NOMO-1 treated with dmso at 0.1 percent for 144 hours (cell line): Measurements from ENCODE around the gene SFI1.

Experiments used
- DNase-seq: peaks from one replicate; lab custom pipeline; 2025; ENCODE audit not compliant: unreplicated experiment; lab: John Stamatoyannopoulos, UW

The SFI1 gene

DNA sequence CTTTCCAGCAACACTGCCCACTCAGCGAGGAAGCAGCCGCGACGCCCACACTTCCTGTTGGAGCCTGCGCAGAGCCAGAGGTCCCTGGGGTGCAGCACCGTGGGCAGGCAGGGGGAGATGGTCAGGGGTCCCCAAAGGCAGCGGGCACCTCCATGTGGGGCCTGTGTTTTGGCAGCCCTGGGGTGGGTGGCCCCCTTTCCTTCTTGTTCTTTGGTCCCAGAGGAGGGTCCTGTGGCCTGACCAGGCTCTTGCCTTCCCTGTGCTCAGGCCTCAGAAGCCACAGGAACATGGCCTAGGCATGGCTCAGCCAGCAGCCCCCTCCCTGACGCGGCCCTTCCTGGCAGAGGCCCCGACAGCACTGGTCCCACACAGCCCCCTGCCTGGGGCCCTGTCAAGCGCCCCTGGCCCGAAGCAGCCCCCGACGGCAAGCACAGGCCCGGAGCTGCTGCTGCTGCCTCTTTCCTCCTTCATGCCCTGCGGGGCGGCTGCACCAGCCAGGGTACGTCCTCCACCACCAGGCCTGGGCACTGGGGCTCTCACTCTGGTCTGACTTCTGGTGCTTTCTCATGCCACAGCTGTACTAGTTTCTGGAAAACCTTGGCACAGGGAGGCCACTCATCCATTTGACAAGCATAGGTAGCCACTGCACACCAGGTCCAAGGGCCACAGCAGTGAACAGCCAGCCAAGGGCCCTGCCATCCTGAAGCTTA lies 118.6 kb downstream of the SFI1 start:
- no peak for DNase-seq

DNA sequence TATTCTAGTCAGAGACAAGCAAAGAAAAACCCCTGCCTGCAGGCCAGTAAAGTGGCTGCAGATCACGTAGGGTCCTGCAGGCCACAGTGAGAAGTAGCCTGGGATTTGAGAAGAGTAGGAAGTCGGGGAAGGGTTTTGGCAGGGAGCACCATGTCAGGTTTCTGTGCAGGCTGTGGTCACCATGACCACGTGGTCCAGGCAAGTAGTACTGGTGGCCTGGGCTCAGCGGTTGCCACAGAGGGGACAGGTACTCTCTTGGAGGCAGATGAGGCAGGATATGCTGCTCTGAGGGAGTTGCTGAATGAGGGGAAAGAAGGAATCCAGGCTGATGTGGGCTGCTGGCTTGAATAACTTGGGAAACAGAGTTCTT lies 119.1 kb downstream of the SFI1 start:
- DNase-seq: no peak

DNA sequence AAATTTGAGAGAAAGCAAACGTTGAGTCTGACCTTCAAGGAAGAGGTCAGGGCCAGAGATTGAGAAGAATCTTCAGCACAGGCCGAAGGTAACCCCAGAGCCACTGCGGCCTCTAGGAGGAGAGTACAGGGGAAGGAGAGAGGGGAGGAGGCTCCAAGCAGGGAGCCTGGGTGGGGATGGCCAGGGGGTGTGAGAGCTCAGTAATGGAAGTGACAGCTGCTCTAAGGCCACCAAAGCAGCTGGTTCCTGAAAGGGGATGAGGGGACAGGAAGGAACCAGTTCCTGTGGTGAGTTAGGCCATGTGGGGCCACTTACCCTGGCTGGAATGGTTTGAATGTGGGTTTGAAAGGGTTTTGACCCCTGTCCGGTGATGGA lies 119.6 kb downstream of the SFI1 start:
- DNase-seq: no peak

DNA sequence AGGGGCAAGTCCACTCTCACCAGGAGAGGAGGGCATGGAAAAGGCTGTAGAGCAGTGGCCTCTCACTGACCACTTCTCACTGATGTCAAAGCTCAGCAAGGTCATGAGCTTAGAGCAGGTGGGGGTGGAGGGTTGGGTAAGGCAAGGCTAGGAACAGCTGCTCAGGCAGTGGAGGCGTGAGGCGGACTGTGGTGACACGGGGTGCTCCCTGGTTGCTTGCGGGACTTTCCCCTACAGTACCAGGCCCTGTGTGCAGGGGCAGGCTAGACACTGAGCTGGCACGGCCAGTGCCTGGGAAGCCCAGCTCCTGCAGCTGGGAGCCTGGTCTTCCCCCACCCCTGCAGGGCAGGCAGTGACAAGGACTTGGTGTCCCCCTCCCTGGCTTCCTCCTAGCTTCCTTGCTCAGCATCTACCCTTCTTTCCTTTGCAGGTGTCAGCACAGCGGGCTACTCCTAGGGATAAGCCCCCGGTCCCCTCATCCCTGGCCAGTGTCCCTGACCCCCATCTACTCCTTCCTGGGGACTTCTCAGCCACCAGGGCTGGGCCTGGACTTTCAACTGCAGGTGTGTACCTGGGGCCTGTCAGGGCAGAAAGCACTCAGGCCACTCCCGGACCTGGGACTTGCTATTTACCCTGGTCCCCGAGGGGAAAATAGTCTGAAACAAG lies 120.1 kb downstream of the SFI1 start:
- no peak for DNase-seq

DNA sequence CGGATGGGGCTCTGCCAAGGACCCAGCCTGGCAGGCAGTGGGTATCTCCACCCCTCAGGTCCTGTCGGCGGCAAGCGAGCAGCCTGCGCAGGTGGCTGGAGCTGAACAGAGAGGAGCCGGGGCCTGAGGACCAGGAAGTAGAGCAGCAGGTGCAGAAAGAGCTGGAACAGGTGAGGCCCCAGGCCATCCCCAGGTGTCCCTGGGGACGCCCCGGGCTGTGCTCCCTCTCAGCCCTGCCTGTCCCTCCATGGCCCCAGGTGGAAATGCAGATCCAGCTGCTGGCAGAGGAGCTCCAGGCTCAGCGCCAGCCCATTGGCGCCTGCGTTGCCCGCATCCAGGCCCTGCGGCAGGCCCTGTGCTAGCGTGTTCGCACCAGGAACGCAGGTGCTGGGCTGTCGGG lies 121.7 kb downstream of the SFI1 start:
- DNase-seq: no peak

DNA sequence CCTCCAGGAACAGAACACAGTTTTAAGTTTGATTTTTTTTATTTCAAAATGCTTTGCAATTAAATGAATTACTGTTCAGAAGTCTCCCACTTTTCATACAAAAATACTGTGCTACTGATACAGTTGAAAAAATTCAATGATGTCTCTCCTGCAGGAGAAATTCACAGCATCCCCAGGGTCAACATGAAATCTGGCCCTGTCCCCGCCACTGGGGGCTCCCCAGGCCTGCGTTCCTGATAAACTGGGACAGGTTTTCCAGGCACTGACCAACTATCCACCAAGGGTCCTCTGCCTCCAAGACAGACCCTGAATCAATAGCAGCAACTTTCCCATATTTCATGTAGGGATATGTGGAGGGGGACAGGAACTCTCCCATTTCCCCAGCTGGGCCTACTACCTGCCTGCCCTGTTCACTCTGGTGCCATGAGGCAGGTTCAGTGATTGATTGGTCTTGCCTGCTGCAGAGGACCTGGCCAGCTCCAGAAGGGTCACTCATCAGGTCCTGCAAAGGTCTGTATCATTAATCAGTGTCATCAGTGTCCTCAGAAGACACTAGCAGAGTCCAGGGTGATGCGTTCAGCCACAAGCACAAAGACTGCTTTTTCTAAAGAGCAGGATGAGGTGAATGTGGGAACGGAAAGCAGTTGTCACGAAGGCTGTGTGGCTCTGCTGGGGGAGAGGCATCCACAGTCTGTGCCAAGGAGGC lies 122.3 kb downstream of the SFI1 start:
- DNase-seq: no peak

DNA sequence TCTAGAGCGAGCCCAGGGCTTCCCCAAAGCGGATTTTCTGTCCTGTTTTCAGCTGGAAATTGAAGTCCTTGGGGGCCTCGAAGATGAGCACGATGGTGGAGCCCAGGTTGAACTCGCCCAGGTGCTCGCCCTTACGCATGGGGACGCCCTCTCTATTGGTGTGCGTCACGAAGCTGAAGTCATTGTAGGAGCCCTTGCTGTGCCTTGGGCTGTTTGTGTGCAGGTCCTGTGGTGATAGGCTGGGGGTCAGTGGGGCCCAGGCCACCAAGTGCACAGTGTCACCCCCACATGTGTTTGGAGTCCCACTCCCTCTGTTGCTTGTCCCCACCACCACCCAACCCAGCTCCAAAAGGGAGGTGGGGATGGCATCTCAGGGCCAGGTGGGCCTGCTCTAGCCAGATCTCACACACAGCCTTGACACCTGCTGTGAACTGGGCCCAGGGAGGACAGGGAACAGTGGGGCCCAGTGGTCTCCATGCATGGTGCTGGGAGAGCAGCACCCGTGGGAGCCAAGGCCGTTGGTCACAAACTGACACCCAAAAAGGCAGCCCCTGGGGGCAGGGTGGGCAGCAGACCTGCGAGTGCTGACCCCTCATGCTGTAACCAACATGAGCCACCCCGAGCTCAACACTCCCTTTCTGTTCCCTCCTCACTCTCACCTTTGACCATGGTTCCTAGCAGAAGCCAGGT lies 123.4 kb downstream of the SFI1 start:
- DNase-seq: no peak

DNA sequence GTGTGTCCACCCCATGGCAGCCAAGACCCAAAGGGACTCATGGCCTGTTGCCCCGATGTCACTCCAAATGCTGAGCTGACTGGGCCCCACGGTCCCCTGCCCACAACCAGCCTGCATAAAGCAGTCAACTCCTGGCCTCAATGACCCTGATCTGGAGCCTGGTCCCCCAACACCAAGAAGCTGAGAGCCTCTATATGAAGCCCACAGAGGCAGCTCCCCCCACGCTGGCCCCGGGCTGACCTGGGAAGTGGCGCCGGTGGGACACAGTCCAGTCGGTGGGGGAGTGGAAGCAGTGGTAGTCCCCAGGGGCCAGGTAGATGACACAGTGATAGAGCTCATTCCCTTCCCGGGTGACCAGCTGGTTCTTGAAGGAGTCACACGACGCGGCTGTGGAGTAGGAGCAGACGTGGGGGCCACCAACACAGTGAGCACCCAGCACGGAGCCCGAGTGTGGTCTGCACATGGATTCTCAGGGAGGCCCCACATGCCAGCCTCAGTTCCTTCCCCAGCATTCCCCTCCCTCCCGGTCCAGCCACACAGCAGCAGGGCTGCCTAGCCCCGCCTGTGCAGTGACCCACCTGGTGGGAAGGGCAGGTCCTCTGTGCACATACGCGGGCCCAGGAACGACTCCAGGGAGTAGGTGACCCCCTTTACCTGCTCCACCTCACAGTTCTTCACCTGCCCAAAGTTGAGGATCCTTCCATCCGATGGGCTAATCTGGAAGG lies 124.6 kb downstream of the SFI1 start:
- DNase-seq: no peak

DNA sequence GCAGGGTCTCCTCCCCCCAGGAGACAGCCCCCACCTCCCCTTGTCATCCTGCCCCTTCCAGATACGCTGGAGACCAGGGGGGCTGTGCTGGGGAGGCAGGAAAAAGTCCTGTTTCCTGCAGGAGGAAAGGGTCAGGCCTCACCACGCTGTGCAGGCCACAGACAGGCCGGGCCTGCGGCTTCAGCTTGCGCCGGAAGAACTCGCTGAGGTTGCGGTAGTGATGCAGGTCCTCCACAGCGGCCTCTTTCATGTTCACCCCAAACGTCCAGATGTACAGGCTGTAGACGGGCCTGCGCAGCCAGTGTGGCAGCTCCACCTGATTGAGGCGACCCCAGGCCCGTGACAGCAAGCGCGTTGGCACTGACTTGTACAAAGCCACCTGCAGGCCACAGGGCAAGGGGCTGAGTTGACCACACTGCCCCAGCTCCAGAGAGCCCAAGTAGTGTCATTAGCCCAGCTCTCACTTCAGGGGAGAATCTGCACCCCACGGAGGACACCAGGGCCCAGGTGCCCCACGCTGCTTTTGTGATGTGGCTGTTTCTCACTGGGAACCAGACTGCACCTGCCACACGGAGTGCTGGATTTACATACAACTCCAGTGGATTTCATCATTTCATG lies 125.3 kb downstream of the SFI1 start:
- no peak for DNase-seq

DNA sequence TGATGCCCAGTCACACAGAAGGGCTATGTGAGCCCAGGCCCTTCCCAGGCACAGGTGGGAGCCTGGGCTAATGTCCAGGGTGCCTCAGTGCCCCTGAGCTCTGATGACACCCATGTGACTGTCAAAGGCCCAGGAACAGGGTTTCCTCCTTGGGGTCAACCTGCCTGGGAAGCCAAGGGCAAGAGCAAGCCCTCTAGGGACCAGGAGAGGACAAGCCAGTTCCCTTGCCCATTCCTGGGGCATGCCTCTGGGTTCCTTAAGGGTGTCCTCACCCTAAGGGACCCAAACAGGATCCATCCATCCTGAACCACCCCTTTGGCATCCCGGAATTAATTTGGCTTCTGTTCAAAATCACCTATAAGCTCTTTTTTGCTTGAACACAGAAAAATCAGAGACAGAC lies 126.6 kb downstream of the SFI1 start:
- DNase-seq: no peak

DNA sequence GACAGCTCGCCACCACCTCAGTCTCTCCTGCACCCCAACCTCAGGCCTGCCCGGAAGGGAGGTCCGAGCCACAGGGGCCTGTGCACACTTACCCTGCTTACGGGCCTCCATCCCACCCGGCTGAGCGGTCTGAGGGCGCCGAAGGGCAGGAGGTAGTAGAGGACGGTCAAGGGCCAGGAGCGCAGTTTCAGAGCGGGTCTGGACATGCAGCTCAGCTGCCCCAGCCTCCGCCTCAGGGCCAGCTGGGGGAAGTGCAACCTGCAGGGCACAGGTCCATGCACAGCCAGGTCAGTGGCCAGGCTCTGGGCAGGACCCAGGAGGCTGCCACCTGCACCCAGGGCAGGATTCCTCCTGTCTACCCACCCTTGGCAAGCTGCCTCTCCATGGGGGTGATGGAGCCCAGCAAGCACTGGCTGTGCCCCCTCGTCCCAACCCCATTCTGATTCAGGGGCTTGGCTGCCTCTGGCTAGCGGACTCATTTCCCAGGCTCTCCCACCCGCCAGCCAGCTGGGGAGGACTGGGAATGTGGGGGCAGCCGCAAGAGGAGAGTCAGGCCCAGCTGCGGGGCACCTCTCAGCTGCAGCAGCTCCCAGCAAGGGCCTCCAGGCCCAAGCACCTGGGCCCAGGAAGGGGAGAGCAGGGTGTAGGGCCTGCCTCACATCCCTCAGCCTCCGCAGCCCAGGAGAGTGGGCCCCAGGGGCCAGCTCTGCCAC lies 127.4 kb downstream of the SFI1 start:
- no peak for DNase-seq

DNA sequence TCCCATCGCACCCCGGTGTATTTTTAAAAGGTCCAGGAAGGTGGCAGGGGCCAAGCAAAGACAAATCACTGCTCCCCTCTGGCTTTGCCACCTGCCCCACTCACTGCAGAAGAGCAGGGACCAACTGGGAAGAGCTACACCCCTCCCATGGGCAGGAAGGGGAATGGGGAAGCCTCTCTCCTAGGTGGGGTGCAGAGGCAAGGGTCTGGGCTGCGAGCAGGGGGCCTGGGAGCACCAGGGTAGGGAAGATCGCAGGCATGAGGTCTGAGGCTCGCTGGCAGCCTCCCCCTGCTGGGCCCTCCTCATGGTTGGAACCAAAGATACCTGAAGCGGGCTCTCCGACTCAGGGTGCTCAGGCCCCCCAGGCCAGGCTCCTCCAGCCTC lies 128.9 kb downstream of the SFI1 start:
- DNase-seq: no peak

DNA sequence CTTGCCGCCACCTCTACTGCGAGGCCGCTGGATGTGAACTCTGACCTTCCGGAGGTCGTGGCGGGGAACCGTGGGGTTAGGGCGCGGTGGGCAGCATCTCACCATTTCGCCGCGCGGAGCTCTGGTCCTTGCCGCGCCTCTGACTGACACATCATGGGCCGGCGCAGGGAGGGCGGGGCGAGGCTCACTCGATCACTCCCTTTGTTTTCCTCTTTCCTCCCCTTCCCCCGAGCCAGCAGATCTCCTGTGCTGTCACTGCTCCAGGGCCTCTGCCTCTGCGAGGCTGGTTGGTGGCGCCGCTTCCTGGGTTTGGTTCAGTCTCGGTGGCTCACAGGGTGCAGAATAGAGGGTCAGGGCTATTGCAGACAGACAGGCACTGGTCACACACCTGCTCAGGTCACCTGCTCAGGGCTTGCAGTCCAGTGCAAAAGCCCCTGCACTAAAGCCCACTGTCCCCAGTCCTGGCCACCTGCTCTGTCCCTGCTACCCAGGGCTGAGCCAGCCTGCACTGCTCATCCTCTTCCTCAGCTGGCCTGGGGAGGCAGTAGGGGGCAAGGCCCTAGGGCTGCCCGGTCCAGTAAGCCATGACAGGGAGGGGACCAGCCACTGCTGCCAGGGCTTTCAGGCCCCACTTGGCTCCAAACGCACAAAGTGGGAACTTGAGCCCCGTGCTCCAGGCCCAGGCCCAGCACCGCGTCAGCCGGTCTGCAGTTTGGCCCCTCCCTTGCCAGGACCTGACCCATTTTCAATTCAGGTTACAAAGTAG lies 129.5 kb downstream of the SFI1 start:
- no peak for DNase-seq

DNA sequence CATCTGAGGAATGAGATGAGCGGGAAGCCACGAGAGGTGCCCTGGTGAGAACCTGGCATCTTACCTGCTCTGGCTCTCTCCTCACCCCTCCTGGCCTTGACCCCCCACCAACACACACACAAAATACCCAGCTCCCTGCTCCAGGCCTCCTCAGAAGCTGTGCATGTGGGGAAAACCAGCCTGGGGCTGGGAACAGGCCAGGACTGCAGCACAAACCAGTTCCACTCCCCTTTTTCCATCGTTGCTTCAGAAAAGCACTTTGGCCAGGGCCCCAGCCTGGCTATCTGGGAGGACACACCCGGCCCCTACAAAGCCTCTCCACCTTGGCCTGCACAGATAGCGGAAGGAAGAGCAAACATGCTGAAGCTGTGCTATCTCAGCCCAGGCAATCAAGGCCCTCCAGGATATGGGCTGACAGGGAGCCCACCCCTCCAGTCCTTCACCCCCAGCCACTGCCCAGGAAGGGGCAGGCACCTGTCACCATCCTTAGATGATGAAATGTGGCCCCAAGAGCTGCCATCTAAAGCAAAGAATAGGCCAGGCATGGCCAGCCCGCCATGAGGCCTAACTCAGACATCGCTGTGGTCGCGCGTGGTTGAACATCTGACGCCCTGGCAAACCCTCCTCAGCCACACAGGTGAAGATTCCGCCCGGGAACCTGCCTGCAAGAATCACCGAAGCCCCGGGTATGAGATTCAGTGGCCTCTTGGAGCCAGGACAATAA lies 130.3 kb downstream of the SFI1 start:
- no peak for DNase-seq

DNA sequence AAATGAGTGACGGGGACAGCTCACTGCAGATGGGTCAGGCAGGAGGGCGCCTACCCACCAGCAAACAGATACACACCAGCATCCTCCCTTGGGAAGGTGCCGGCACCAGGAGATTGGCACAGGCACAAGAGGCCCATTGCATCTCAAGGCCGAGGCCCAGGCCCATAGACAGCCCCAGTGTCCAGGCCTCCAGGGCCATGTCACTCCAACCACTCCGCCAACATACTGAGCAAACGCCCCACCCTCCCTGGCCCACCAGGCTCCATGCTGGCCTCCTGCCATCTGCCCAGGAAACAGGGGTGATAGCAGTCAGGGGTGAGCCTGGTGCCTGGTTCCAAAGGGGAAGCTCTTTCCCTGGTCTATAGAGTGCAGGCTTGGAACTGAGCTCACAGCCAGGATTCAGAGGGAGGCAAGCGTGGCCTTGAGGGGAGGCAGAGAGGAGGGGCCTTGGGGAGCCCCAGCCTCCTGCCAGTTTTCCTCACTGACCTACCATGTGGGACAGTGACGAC lies 130.9 kb downstream of the SFI1 start:
- no peak for DNase-seq

DNA sequence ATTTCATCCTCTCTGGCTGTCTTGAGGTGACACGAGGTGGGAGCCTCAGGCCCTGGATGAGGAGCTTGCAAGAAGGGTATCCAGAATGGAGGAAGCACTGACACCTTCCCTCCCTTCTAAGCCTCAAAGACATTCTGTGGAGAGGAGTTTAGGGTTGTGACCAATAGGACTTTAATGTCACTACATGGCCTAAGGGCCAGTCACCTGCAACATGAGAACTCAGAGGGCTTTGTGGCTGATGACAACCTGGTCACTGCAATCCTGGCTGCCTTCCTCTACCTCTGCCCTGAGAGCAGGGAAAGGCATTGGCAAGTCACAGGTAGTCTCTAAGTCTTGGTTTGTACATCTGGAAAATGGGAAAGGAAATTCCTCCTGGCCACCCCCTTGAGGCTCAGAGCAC lies 132.0 kb downstream of the SFI1 start:
- DNase-seq: no peak

DNA sequence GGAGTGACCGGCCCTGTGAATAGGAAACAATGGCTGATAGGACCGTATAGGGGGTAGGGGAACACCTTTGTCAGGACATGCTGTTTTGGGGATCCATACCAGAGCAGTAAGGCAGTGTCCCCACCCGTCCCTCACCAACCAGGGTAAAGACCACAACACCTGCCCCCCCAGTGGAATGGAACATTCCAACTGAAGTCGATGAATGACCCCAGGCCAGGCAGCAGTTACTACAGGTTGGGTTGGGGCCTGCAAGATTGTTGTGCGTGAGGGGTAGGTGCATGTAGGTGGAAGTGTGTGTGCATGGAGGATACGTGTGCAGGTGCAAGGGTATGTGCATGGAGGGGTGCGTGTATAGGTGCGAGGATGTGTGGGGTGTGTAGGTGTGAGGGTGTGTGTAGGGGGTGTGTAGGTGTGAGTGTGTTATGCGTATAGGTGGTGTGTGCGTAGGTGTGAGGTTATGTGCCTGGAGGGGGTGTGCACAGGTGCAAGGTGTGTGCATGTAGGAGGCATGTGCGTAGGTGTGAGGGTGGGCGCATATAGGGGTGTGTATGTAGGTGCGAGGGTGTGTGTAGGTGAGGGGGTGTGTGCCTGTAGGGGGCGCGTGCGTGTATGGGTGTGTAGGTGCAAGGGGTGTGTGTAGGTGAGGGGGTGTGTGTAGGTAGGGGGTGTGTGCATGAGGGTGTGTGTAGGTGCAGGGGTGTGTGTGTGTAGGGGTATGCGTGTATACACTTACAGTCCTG lies 132.8 kb downstream of the SFI1 start:
- no peak for DNase-seq

DNA sequence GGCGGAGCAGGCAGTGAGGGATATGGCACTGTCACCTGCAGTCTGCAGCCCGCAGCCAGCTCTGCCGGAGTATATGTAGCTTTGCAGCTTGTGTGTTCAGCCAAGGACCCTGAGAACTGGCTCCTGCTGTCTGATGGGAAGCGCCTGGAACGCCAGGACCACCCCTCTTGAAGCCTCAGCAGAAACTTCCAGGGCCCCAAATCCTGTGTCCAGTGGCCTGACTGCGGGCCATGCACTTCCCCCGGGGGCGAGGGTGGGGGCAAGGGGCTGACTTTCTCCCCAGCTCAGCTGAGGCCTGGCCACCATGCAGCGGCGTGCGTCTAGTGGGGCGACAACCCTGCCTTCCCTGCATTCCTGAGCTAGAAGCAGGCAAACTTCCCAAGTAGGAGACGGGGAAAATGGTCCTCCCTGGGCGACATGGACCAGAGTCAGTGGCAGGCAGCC lies 133.4 kb downstream of the SFI1 start:
- DNase-seq: no peak
